KG1 (cell line): Measurements from ENCODE around the gene GUCY2F.

Experiments
- DNase-seq: peaks from one replicate; lab custom pipeline; 2025; lab: John Stamatoyannopoulos, UW

Gene GUCY2F

DNA sequence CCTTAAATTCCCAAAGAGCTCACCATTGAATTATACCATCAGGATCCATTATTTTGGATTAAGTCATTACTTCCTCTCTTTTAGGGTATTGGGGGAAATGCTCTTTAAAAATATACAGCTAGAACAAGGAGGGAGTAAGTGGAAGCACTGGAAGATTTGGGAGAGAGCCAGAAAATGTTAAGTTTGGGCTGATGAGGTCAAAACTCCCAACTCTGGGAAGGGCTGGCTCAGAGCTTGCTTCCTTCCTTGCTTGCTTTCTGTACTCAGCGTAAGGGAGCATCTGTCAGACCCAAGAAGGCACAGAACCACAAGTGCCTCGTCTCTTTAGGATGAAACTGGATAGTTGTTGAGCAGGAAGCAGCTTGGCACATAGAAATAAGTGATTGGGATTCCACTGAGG lies 138.2 kb downstream of the GUCY2F start:
- no peak for DNase-seq

DNA sequence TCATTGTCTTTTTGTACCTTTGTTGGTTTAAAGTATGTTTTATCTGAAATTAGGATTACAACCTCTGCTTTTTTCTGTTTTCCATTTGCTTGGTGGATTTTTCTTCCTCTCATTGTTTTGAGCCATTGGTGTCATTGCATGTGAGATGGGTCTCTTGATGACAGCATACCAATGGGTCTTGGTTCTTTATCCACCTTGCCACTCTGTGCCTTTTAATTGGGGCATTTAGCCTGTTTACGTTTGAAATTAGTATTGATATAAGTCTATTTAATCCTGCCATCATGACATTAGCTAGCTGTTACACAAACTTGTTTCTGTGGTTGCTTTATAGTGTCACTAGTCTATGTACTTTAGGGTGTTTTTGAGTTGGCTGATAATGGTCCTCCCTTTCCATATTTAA lies 145.7 kb downstream of the GUCY2F start:
- no peak for DNase-seq

DNA sequence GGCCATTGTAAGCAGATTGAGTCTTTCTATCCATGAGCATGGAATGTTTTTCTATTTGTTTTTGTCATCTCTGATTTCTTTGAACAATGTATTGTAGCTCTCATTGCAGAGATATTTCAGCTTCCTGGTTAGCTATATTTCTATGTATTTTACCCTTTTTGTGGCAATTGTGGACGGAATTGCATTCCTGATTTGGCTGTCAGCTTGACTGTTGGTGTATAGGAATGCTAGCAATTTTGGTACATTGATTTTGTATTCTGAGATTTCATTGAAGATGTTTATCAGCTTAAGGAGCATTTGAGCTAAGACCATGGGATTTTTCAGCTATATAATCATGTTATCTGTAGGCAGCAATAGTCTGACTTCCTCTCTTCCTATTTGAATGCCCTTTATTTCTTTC lies 154.6 kb downstream of the GUCY2F start:
- DNase-seq = no peak
